WTC11 (cell line): ENCODE measurements around the gene KRT10. TPM values are rescaled to one million over a fixed set of nuclear protein-coding genes. Genes with fewer than 3 reads are reported as not detected.

Experiments
- ATAC-seq: fragments of 200-7000 bp; cut with Tn5 transposase; 2 replicates; pipeline ENCODE4 v1.10.0; 2021; ENCODE audit warnings: mild to moderate bottlenecking, moderate library complexity
- CTCF ChIA-PET: fragments of 300-600 bp; sonication (Branson Sonifier 250); formaldehyde crosslinking; loops from one replicate; lab custom pipeline; 2021; ENCODE audit warnings: antibody characterized with exemption; lab: Charles Lee
- POLR2A ChIA-PET: fragments of 350-600 bp; sonication (Branson Sonifier 250); formaldehyde crosslinking; loops from one replicate; lab custom pipeline; 2021; ENCODE audit warnings: antibody characterized with exemption; lab: Charles Lee
- DNase-seq: peaks from one replicate; pipeline ENCODE4 v3.0.0; 2021; ENCODE audit warnings: low spot score
- H3K27ac Mint-ChIP-seq: 2 replicates; pipeline ENCODE4 v1.8.0; 2021; ENCODE audit warnings: mixed read lengths
- H3K27me3 Mint-ChIP-seq: 2 replicates; pipeline ENCODE4 v1.8.0; 2021; ENCODE audit warnings: low read depth, mild to moderate bottlenecking, moderate library complexity, mixed read lengths
- H3K36me3 Mint-ChIP-seq: 2 replicates; pipeline ENCODE4 v1.8.0; 2021; ENCODE audit warnings: mixed read lengths
- H3K4me1 Mint-ChIP-seq: 2 replicates; pipeline ENCODE4 v1.8.0; 2022; ENCODE audit warnings: mixed read lengths
- H3K4me3 Mint-ChIP-seq: 2 replicates; pipeline ENCODE4 v1.8.0; 2021; ENCODE audit warnings: mild to moderate bottlenecking, moderate library complexity, mixed read lengths
- H3K9me3 Mint-ChIP-seq: 2 replicates; pipeline ENCODE4 v1.8.0; 2021; ENCODE audit warnings: mixed read lengths
- CREB1 ChIP-seq: sonication (generic); formaldehyde crosslinking; IDR thresholded peaks from 2 replicates; pipeline ENCODE4 v1.8.0; 2023; ENCODE audit warnings: mild to moderate bottlenecking, missing genetic modification reagents
- CREM ChIP-seq: sonication (generic); formaldehyde crosslinking; IDR thresholded peaks from 2 replicates; pipeline ENCODE4 v1.8.1; 2022; ENCODE audit warnings: mild to moderate bottlenecking, missing genetic modification reagents, moderate library complexity
- EMX1 ChIP-seq: fragments of 250-450 bp; sonication (Bioruptor Pico); IDR thresholded peaks from 2 replicates; pipeline ENCODE4 v1.8.0; 2021; ENCODE audit warnings: mild to moderate bottlenecking
- FOXJ3 ChIP-seq: sonication (generic); formaldehyde crosslinking; IDR thresholded peaks from 2 replicates; pipeline ENCODE4 v1.9.0; 2021; ENCODE audit warnings: missing genetic modification reagents, mild to moderate bottlenecking, borderline replicate concordance
- IRF2 ChIP-seq: sonication (generic); formaldehyde crosslinking; IDR thresholded peaks from 2 replicates; pipeline ENCODE4 v1.8.0; 2022; ENCODE audit warnings: low read depth, missing genetic modification reagents, borderline replicate concordance
- NFATC4 ChIP-seq: fragments of 250-450 bp; sonication (Bioruptor Pico); IDR thresholded peaks from 2 replicates; pipeline ENCODE4 v1.9.0; 2021; ENCODE audit warnings: mild to moderate bottlenecking
- NFE2L1 ChIP-seq: sonication (generic); formaldehyde crosslinking; IDR thresholded peaks from 2 replicates; pipeline ENCODE4 v1.8.1; 2023; ENCODE audit warnings: missing genetic modification reagents
- NR3C1 ChIP-seq: sonication (generic); formaldehyde crosslinking; conservative IDR thresholded peaks from 2 replicates; pipeline ENCODE4 v1.8.1; 2023; ENCODE audit warnings: low read depth, mild to moderate bottlenecking, missing genetic modification reagents
- RORB ChIP-seq: fragments of 250-450 bp; sonication (Bioruptor Pico); IDR thresholded peaks from 2 replicates; pipeline ENCODE4 v1.9.0; 2021; ENCODE audit warnings: mild to moderate bottlenecking
- SMAD3 ChIP-seq: sonication (generic); formaldehyde crosslinking; IDR thresholded peaks from 2 replicates; pipeline ENCODE4 v1.8.0; 2022; ENCODE audit warnings: missing genetic modification reagents, mild to moderate bottlenecking, borderline replicate concordance
- SMAD4 ChIP-seq: sonication (generic); formaldehyde crosslinking; IDR thresholded peaks from 2 replicates; pipeline ENCODE4 v1.8.0; 2022; ENCODE audit warnings: mild to moderate bottlenecking, missing genetic modification reagents
- TCF7 ChIP-seq: sonication (generic); formaldehyde crosslinking; IDR thresholded peaks from 2 replicates; pipeline ENCODE4 v1.8.0; 2022; ENCODE audit warnings: mild to moderate bottlenecking, low read depth, missing genetic modification reagents, moderate library complexity
- TP53 ChIP-seq: sonication (generic); formaldehyde crosslinking; IDR thresholded peaks from 2 replicates; pipeline ENCODE4 v1.8.1; 2023; ENCODE audit warnings: mild to moderate bottlenecking, missing genetic modification reagents
- ZBTB21 ChIP-seq: sonication (generic); formaldehyde crosslinking; IDR thresholded peaks from 2 replicates; pipeline ENCODE4 v1.8.1; 2023; ENCODE audit warnings: mild to moderate bottlenecking, missing genetic modification reagents, borderline replicate concordance
- ZNF263 ChIP-seq: sonication (generic); formaldehyde crosslinking; IDR thresholded peaks from 2 replicates; pipeline ENCODE4 v1.8.1; 2022; ENCODE audit warnings: low read depth, mild to moderate bottlenecking, moderate library complexity, missing genetic modification reagents
- ZNF317 ChIP-seq: sonication (generic); formaldehyde crosslinking; IDR thresholded peaks from 2 replicates; pipeline ENCODE4 v1.8.1; 2023; ENCODE audit warnings: low read depth, mild to moderate bottlenecking, moderate library complexity, missing genetic modification reagents, borderline replicate concordance
- ZNF396 ChIP-seq: fragments of 250-450 bp; sonication (Bioruptor Pico); IDR thresholded peaks from 2 replicates; pipeline ENCODE4 v1.8.0; 2021; ENCODE audit warnings: mild to moderate bottlenecking, moderate library complexity, borderline replicate concordance
- ZNF416 ChIP-seq: fragments of 250-450 bp; sonication (Bioruptor Pico); IDR thresholded peaks from 2 replicates; pipeline ENCODE4 v1.9.0; 2021; ENCODE audit warnings: mild to moderate bottlenecking, inconsistent platforms
- total RNA-seq: library from RNA; stranded (reverse); gene quantifications from 3 replicates; pipeline ENCODE4 v1.2.3, GENCODE V29; 2021
- TF ChIP-seq, protein P1 (sequence below): sonication (generic); formaldehyde crosslinking; conservative IDR thresholded peaks from 2 replicates; pipeline ENCODE4 v1.8.1; 2022; ENCODE audit warnings: mild to moderate bottlenecking, missing genetic modification reagents
- TF ChIP-seq, protein P2 (sequence below): sonication (generic); formaldehyde crosslinking; IDR thresholded peaks from 2 replicates; pipeline ENCODE4 v1.8.0; 2022; ENCODE audit warnings: mild to moderate bottlenecking, missing genetic modification reagents
- TF ChIP-seq, protein P3 (sequence below): sonication (generic); formaldehyde crosslinking; IDR thresholded peaks from 2 replicates; pipeline ENCODE4 v1.8.1; 2023; ENCODE audit warnings: mild to moderate bottlenecking, missing genetic modification reagents, moderate library complexity
- TF ChIP-seq, protein P4 (sequence below): fragments of 250-450 bp; sonication (Bioruptor Pico); IDR thresholded peaks from 2 replicates; pipeline ENCODE4 v1.9.0; 2021; ENCODE audit warnings: mild to moderate bottlenecking, borderline replicate concordance
- TF ChIP-seq, protein P5 (sequence below): fragments of 250-450 bp; sonication (Bioruptor Pico); conservative IDR thresholded peaks from 2 replicates; pipeline ENCODE4 v1.9.0; 2021; ENCODE audit warnings: mild to moderate bottlenecking
- TF ChIP-seq, protein P6 (sequence below): fragments of 250-450 bp; sonication (Bioruptor Pico); IDR thresholded peaks from 2 replicates; pipeline ENCODE4 v1.9.0; 2021; ENCODE audit warnings: mild to moderate bottlenecking

The KRT10 gene
- total RNA-seq, 1 experiment from 2014 or later, result 23.2 TPM

DNA sequence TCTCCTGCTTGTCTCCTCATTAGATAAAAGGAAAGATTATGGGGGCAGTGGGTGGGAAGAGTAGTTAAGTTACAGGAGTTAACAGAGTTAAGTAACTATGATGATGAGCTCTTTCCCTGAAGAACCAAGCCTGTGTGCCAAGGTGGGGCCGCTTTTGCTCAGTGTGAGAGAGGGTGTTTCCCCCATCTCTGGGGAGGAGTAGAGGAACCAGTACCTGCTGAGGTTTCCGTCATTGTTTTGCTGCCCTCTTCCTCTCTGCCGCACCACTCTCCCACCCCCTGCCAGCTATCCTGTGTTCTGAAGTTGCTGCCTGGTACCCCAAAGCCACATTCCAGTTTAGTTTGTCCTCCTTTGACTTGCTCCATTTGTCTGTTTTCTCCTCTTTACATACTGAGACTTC is 20.8 kb upstream of the KRT10 start:
- peaks cover 79% of the 10 kb centered on the region for H3K27me3 Mint-ChIP-seq
- H3K4me3 Mint-ChIP-seq, result no peak overlapping the region
- no peaks in the 10 kb centered on the region for H3K36me3 Mint-ChIP-seq
- H3K27ac Mint-ChIP-seq, result no peak overlapping the region
- POLR2A ChIA-PET, result no interaction called here
- H3K9me3 Mint-ChIP-seq, result no peaks in the 10 kb centered on the region
- TF ChIP-seq NR3C1 (CRISPR knock-in tag) (no peak), ZBTB21 (CRISPR knock-in tag) (no peak), CREM (CRISPR knock-in tag) (no peak), FOXJ3 (CRISPR knock-in tag) (no peak), ZNF396 (CRISPR knock-in tag) (no peak), SMAD4 (CRISPR knock-in tag) (no peak), CREB1 (CRISPR knock-in tag) (no peak), NFATC4 (CRISPR knock-in tag) (no peak), EMX1 (no peak), TCF7 (CRISPR knock-in tag) (no peak), IRF2 (no peak)
- TF ChIP-seq, protein P1, sequence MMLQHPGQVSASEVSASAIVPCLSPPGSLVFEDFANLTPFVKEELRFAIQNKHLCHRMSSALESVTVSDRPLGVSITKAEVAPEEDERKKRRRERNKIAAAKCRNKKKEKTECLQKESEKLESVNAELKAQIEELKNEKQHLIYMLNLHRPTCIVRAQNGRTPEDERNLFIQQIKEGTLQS (CRISPR knock-in tag), result no peak
- TF ChIP-seq, protein P2, sequence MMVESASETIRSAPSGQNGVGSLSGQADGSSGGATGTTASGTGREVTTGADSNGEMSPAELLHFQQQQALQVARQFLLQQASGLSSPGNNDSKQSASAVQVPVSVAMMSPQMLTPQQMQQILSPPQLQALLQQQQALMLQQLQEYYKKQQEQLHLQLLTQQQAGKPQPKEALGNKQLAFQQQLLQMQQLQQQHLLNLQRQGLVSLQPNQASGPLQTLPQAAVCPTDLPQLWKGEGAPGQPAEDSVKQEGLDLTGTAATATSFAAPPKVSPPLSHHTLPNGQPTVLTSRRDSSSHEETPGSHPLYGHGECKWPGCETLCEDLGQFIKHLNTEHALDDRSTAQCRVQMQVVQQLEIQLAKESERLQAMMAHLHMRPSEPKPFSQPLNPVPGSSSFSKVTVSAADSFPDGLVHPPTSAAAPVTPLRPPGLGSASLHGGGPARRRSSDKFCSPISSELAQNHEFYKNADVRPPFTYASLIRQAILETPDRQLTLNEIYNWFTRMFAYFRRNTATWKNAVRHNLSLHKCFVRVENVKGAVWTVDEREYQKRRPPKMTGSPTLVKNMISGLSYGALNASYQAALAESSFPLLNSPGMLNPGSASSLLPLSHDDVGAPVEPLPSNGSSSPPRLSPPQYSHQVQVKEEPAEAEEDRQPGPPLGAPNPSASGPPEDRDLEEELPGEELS (CRISPR knock-in tag), result no peak
- TF ChIP-seq, protein P3, sequence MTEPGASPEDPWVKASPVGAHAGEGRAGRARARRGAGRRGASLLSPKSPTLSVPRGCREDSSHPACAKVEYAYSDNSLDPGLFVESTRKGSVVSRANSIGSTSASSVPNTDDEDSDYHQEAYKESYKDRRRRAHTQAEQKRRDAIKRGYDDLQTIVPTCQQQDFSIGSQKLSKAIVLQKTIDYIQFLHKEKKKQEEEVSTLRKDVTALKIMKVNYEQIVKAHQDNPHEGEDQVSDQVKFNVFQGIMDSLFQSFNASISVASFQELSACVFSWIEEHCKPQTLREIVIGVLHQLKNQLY (CRISPR knock-in tag), result no peak
- TF ChIP-seq, protein P4, sequence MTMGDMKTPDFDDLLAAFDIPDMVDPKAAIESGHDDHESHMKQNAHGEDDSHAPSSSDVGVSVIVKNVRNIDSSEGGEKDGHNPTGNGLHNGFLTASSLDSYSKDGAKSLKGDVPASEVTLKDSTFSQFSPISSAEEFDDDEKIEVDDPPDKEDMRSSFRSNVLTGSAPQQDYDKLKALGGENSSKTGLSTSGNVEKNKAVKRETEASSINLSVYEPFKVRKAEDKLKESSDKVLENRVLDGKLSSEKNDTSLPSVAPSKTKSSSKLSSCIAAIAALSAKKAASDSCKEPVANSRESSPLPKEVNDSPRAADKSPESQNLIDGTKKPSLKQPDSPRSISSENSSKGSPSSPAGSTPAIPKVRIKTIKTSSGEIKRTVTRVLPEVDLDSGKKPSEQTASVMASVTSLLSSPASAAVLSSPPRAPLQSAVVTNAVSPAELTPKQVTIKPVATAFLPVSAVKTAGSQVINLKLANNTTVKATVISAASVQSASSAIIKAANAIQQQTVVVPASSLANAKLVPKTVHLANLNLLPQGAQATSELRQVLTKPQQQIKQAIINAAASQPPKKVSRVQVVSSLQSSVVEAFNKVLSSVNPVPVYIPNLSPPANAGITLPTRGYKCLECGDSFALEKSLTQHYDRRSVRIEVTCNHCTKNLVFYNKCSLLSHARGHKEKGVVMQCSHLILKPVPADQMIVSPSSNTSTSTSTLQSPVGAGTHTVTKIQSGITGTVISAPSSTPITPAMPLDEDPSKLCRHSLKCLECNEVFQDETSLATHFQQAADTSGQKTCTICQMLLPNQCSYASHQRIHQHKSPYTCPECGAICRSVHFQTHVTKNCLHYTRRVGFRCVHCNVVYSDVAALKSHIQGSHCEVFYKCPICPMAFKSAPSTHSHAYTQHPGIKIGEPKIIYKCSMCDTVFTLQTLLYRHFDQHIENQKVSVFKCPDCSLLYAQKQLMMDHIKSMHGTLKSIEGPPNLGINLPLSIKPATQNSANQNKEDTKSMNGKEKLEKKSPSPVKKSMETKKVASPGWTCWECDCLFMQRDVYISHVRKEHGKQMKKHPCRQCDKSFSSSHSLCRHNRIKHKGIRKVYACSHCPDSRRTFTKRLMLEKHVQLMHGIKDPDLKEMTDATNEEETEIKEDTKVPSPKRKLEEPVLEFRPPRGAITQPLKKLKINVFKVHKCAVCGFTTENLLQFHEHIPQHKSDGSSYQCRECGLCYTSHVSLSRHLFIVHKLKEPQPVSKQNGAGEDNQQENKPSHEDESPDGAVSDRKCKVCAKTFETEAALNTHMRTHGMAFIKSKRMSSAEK, result no peak
- TF ChIP-seq, protein P5, sequence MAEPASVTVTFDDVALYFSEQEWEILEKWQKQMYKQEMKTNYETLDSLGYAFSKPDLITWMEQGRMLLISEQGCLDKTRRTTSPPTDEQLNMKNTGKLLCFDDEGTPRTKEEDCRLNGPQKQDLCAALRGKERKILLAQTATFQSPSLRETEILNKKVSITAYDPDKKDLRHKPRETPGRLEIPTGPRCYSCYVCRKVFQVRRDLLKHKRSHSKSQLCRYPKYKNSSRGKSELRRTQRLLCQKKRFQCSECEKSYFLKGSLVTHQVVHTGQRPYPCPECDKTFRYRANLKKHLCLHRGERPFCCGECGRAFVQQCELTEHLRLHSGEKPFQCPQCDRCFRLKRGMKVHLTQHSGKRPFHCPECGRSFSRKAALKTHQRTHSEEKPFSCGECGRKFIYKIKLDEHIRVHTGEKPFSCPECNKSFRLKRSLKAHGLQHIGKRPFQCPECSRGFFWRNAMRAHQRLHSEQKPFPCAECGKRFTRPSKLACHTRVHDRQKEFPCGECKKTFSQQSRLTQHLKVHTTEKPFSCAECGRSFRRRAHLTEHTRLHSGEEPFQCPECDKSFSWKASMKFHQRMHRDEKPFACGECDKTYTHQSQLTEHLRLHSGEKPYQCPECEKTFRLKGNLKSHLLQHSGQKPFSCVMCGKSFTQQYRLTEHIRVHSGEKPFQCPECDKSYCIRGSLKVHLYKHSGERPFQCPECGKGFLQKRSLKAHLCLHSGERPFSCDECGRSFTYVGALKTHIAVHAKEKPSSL (CRISPR knock-in tag), result no peak
- no peak for ATAC-seq
- no peaks in the 10 kb centered on the region for H3K4me1 Mint-ChIP-seq
- DNase-seq, result no peak
- CTCF ChIA-PET, result interaction anchor here (1.1 to 1.7 kb wide), 2 partner anchors 24 to 706 kb away, joined by 3 to 7 read pairs; no protein-coding TSS in a partner anchor

DNA sequence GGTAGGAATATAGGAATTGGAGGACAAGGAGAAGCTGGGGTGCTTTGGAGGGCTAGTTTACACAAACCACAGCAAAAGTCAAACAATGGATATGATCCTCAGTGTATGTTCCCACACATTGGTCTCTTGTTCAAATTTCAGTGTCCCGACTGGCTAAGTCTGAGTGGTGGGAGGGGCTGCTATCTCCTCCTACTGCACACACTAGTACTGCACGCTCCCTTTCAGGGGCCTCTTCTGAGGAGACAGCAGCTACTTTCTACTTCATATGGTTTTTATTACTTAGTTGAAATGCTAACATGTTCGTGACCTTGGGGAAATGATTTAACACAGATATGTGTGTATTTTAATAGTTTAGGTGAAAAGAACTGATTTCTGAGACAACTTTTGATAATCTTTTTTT is 18.8 kb upstream of the KRT10 start:
- ATAC-seq, result no peak
- H3K9me3 Mint-ChIP-seq, result no peaks in the 10 kb centered on the region
- H3K27ac Mint-ChIP-seq, result no peak overlapping the region
- H3K36me3 Mint-ChIP-seq, result no peaks in the 10 kb centered on the region
- H3K27me3 Mint-ChIP-seq, result peaks cover 97% of the 10 kb centered on the region
- no peak for TF ChIP-seq ZNF416 (CRISPR knock-in tag)
- TF ChIP-seq NR3C1 (CRISPR knock-in tag), result no peak
- no peak for TF ChIP-seq ZNF396 (CRISPR knock-in tag)
- TF ChIP-seq ZNF263, result no peak
- no peak for TF ChIP-seq NFE2L1
- TF ChIP-seq, protein P1 (CRISPR knock-in tag), result no peak
- TF ChIP-seq SMAD3 (CRISPR knock-in tag), result no peak
- no peak for TF ChIP-seq RORB
- TF ChIP-seq TP53 (CRISPR knock-in tag), result no peak
- TF ChIP-seq, protein P6, sequence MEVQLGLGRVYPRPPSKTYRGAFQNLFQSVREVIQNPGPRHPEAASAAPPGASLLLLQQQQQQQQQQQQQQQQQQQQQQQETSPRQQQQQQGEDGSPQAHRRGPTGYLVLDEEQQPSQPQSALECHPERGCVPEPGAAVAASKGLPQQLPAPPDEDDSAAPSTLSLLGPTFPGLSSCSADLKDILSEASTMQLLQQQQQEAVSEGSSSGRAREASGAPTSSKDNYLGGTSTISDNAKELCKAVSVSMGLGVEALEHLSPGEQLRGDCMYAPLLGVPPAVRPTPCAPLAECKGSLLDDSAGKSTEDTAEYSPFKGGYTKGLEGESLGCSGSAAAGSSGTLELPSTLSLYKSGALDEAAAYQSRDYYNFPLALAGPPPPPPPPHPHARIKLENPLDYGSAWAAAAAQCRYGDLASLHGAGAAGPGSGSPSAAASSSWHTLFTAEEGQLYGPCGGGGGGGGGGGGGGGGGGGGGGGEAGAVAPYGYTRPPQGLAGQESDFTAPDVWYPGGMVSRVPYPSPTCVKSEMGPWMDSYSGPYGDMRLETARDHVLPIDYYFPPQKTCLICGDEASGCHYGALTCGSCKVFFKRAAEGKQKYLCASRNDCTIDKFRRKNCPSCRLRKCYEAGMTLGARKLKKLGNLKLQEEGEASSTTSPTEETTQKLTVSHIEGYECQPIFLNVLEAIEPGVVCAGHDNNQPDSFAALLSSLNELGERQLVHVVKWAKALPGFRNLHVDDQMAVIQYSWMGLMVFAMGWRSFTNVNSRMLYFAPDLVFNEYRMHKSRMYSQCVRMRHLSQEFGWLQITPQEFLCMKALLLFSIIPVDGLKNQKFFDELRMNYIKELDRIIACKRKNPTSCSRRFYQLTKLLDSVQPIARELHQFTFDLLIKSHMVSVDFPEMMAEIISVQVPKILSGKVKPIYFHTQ, result no peak
- TF ChIP-seq ZNF317 (CRISPR knock-in tag), result no peak
- no peaks in the 10 kb centered on the region for H3K4me1 Mint-ChIP-seq
- POLR2A ChIA-PET, result no interaction called here
- no peak overlapping the region for H3K4me3 Mint-ChIP-seq
- CTCF ChIA-PET, result no interaction called here
- DNase-seq, result no peak
